Stimulated activated naive B cell treated with anti-CD40 and anti-IgM and Interleukin-4, amounts not matched to agents 10 μg/mL and 1 μg/mL and 100 μg/mL, for 72 hours (primary cell): ENCODE data around the gene HOXA2.

Experiments used
- ATAC-seq, 2 donors: fragments of 150-1000 bp; cut with Tn5 transposase; replicated peaks; 2 replicates each; pipeline ENCODE4 v1.10.0; 2021; ENCODE audit warnings: moderate library complexity in 1 of 2
- DNase-seq: peaks from one replicate; pipeline ENCODE4 v3.0.0; 2021
- H3K27ac Mint-ChIP-seq: one replicate; pipeline ENCODE4 v1.8.0; 2022; ENCODE audit warnings: mild to moderate bottlenecking, mixed read lengths
- H3K27me3 Mint-ChIP-seq, 2 donors: one replicate each; pipeline ENCODE4 v1.8.0; 2022; ENCODE audit warnings: mixed read lengths in 2 of 2
- H3K36me3 Mint-ChIP-seq, 2 donors: one replicate each; pipeline ENCODE4 v1.8.0; 2022; ENCODE audit warnings: mixed read lengths in 2 of 2, mild to moderate bottlenecking in 1 of 2
- H3K4me1 Mint-ChIP-seq, 2 donors: one replicate each; pipeline ENCODE4 v1.8.0; 2022; ENCODE audit warnings: mixed read lengths in 2 of 2, mild to moderate bottlenecking in 1 of 2
- H3K4me3 Mint-ChIP-seq, 2 donors: one replicate each; pipeline ENCODE4 v1.8.0; 2022; ENCODE audit warnings: mild to moderate bottlenecking in 2 of 2, mixed read lengths in 2 of 2, moderate library complexity in 1 of 2
- H3K9me3 Mint-ChIP-seq, 2 donors: one replicate each; pipeline ENCODE4 v1.8.0; 2022; ENCODE audit warnings: mixed read lengths in 2 of 2, mild to moderate bottlenecking in 1 of 2

HOXA2 gene

DNA sequence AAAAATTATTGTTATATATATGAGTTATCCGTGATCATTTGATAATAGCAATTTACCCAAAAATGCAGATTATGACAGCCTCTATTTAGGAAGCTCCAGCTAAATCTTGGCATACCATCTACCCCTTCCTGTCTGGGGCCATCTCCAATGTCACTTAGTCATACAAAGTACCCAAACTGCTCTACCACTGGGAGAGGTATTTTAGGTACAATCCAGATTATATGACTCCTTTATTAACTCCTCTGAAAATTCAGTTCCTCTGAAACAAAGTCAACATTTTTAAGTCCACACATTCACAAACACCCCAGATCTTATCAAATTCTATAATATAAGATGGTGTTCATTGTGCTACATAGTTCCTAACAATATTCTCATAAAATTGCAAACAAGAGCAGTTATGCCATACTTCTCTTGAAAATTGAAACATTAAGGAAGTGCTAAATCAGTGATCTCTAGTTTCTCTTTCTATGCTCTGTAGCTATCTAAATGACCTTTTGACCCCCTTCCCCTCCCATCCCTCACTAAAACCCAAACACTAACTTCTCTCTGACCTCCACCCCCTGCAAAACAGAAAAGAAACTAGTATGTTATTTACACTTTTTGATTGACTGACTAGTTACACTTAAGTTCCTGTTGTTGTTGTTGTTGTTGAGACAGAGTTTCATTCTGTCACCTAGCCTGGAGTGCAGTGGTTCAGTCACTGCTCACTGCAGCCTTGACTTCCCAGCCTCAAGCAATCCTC is 23.1 kb downstream of the HOXA2 start:
- Mint-ChIP-seq H3K9me3 (no peaks in the 10 kb centered on the region), H3K27me3 (peaks cover 4 to 5% of the 10 kb centered on the region in 2 donors), H3K36me3 (no peaks in the 10 kb centered on the region), H3K27ac (no peak overlapping the region), H3K4me1 (peaks cover 7 to 15% of the 10 kb centered on the region in 2 donors), H3K4me3 (no peak overlapping the region)
- DNase-seq (no peak), ATAC-seq (peak in 1 of 2 donors; percentile 41)

DNA sequence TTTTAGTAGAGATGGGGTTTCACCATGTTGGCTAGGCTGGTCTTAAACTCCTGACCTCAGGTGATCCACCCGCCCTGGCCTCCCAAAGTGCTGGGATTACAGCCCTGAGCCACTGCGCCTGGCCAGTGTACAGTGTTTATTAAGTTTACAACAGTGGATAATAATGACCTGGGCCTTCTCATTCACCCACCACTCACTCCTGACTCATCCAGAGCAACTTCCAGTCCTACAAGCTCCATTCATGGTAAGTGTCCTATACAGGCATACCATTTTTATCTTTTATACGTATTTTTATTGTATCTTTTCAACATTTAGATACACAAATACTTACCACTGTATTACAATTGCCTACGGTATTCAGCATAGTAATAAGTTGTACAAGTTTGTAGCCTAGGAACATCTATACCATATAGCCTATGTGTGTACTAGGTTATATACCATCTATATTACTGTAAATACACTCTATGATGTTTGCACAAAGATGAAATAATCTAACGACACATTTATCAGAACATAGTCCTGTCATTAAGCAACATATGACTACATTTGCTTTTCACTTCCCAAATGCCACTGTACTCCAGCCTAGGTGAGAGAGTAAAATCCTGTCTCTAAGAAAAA is 23.8 kb downstream of the HOXA2 start:
- Mint-ChIP-seq H3K4me3 (no peak overlapping the region), H3K27me3 (peaks cover 4 to 5% of the 10 kb centered on the region in 2 donors), H3K4me1 (peaks cover 7 to 14% of the 10 kb centered on the region in 2 donors), H3K9me3 (no peaks in the 10 kb centered on the region), H3K27ac (no peak overlapping the region), H3K36me3 (no peaks in the 10 kb centered on the region)
- ATAC-seq (no peak), DNase-seq (no peak)

DNA sequence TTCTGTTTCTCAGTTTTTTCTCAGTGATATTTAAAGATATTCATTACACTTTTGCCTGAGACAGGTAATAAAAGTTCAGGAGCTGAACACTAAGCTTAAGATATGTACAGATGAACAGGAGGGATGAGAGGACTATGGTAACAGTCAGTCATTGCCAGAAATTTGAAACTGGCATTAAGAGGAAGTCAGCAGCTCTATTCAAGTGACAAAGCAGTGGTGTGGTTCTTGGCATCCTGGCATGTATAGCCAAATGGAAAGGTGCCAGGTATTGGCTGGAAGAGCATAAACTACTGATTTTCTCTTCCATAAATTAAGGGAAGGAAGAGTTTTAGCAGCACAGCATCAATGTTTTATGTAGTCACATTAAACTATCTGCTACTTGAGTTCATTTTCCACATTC is 29.4 kb downstream of the HOXA2 start:
- Mint-ChIP-seq H3K27ac (no peak overlapping the region), H3K9me3 (no peaks in the 10 kb centered on the region), H3K4me1 (no peaks in the 10 kb centered on the region), H3K4me3 (no peak overlapping the region), H3K36me3 (no peaks in the 10 kb centered on the region), H3K27me3 (peaks cover 5% of the 10 kb centered on the region in 2 donors)
- no peak for ATAC-seq
- no peak for DNase-seq

- Mint-ChIP-seq H3K4me1 (peaks cover 0 to 2% of the 10 kb centered on the region in 2 donors), H3K27me3 (peaks cover 10 to 12% of the 10 kb centered on the region in 2 donors), H3K27ac (no peak overlapping the region), H3K36me3 (no peaks in the 10 kb centered on the region), H3K9me3 (no peaks in the 10 kb centered on the region), H3K4me3 (no peak overlapping the region)
- DNase-seq (no peak), ATAC-seq (no peak)
Observed at GRCh38 chr7:27071622-27072390, 30.7 kb downstream of the HOXA2 start.

- peaks cover 10 to 15% of the 10 kb centered on the region in 2 donors for H3K27me3 Mint-ChIP-seq
- no peaks in the 10 kb centered on the region for H3K9me3 Mint-ChIP-seq
- no peaks in the 10 kb centered on the region for H3K36me3 Mint-ChIP-seq
- no peak overlapping the region for H3K4me3 Mint-ChIP-seq
- no peak overlapping the region for H3K27ac Mint-ChIP-seq
- ATAC-seq (no peak), DNase-seq (no peak)
- peaks cover 0 to 2% of the 10 kb centered on the region in 2 donors for H3K4me1 Mint-ChIP-seq
Observed at GRCh38 chr7:27068259-27068658, 34.2 kb downstream of the HOXA2 start.

DNA sequence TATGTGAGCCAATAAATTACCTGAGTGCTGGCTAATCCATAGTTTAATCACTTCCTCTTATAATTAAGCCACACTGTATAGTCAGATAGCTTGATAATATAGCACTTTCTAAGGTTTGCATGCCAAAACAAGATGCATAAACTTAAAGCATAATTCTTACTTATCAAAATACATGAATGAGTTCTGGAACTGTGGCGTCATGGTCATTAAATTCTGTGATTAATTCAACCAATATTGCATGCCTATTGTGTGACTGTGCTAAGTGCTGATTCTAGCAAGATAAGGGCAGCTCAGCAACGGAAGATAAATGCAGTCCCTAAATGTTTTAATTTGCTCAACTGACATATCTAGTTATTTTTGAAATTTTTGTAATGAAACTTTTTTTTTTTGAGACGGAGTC is 36.3 kb downstream of the HOXA2 start:
- Mint-ChIP-seq H3K27me3 (peaks cover 10 to 15% of the 10 kb centered on the region in 2 donors), H3K4me3 (no peak overlapping the region), H3K36me3 (no peaks in the 10 kb centered on the region), H3K4me1 (peaks cover 0 to 2% of the 10 kb centered on the region in 2 donors), H3K27ac (no peak overlapping the region), H3K9me3 (no peaks in the 10 kb centered on the region)
- ATAC-seq (no peak), DNase-seq (no peak)

DNA sequence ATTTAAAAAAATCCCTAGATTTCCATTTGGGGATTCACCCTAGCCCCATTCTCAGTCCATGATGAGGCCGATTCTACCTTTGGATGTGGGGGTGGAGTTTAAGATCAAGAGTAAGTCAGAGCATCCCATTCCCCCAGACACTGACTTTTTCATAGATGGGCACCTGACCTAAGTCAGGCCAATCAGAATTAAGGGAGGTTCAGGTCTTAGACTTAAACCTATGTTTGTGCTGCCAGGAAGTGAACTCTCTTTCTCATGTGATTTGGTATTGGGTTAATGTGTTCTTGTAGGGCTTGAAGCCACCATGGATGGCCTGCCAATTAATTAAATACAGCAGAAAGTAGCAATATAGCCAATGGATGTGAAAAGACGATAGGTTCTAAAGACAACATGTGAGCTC is 36.8 kb downstream of the HOXA2 start:
- ATAC-seq (no peak), DNase-seq (no peak)
- H3K9me3 Mint-ChIP-seq, result no peaks in the 10 kb centered on the region
- H3K36me3 Mint-ChIP-seq, result no peaks in the 10 kb centered on the region
- peaks cover 0 to 2% of the 10 kb centered on the region in 2 donors for H3K4me1 Mint-ChIP-seq
- no peak overlapping the region for H3K4me3 Mint-ChIP-seq
- H3K27ac Mint-ChIP-seq, result no peak overlapping the region
- peaks cover 14 to 15% of the 10 kb centered on the region in 2 donors for H3K27me3 Mint-ChIP-seq

GRCh38 chr7:27064661-27065060 is 37.8 kb downstream of the HOXA2 start:
- no peaks in the 10 kb centered on the region for H3K36me3 Mint-ChIP-seq
- no peaks in the 10 kb centered on the region for H3K9me3 Mint-ChIP-seq
- ATAC-seq (no peak), DNase-seq (no peak)
- peaks cover 18 to 22% of the 10 kb centered on the region in 2 donors for H3K27me3 Mint-ChIP-seq
- H3K4me3 Mint-ChIP-seq, result no peak overlapping the region
- H3K4me1 Mint-ChIP-seq, result peaks cover 0 to 2% of the 10 kb centered on the region in 2 donors
- no peak overlapping the region for H3K27ac Mint-ChIP-seq

DNA sequence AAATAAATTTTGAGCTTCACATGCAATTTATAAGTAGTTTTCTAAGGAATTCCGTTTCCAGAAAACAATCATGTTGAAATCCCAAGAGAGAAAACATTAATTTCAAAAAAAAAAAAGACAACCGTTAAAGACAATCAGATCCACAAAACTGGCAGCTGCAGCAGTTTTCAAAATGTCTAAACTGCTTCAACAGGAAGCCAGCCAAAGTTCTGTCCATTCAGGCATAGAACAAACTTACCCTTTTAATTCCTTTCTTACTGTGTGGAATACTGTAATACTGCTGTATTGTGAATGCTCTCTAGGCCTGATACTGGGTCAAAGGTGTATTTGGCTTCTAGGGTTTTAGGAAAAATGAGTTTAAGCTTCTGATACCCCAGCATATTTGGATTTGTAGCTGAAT is 38.3 kb downstream of the HOXA2 start:
- Mint-ChIP-seq H3K9me3 (no peaks in the 10 kb centered on the region), H3K27me3 (peaks cover 18 to 22% of the 10 kb centered on the region in 2 donors), H3K36me3 (no peaks in the 10 kb centered on the region), H3K27ac (no peak overlapping the region), H3K4me3 (no peak overlapping the region), H3K4me1 (peaks cover 0 to 2% of the 10 kb centered on the region in 2 donors)
- no peak for ATAC-seq
- DNase-seq, result no peak

DNA sequence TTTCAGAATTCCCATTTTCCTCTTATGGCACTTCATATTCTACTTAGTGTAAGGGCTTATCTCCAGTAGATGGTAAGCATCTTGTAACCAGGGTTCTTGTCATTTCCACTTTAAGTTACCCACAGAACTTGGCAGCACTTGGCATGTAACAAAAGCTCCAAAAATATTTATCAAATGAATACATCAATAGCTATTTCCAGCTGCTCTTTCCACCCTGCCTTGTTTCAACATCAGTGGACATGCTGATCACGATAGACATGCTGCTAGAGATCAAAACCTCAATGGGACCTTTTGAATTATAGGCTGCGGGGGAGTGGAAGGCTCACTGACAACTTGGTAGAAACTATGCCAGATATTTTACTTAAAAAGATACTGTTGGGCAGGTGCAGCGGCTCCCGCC is 39.5 kb downstream of the HOXA2 start:
- H3K9me3 Mint-ChIP-seq, result no peaks in the 10 kb centered on the region
- no peak for ATAC-seq
- no peak overlapping the region for H3K4me3 Mint-ChIP-seq
- H3K27me3 Mint-ChIP-seq, result peaks cover 17 to 18% of the 10 kb centered on the region in 2 donors
- H3K4me1 Mint-ChIP-seq, result peaks cover 0 to 2% of the 10 kb centered on the region in 2 donors
- no peak for DNase-seq
- H3K36me3 Mint-ChIP-seq, result no peaks in the 10 kb centered on the region
- no peak overlapping the region for H3K27ac Mint-ChIP-seq

GRCh38 chr7:27053153-27053552 is 49.3 kb downstream of the HOXA2 start:
- no peaks in the 10 kb centered on the region for H3K36me3 Mint-ChIP-seq
- H3K27ac Mint-ChIP-seq, result no peak overlapping the region
- no peak for DNase-seq
- H3K4me1 Mint-ChIP-seq, result no peaks in the 10 kb centered on the region
- peaks cover 0 to under 1% of the 10 kb centered on the region in 2 donors for H3K27me3 Mint-ChIP-seq
- H3K9me3 Mint-ChIP-seq, result no peaks in the 10 kb centered on the region
- H3K4me3 Mint-ChIP-seq, result no peak overlapping the region
- ATAC-seq, result no peak

DNA sequence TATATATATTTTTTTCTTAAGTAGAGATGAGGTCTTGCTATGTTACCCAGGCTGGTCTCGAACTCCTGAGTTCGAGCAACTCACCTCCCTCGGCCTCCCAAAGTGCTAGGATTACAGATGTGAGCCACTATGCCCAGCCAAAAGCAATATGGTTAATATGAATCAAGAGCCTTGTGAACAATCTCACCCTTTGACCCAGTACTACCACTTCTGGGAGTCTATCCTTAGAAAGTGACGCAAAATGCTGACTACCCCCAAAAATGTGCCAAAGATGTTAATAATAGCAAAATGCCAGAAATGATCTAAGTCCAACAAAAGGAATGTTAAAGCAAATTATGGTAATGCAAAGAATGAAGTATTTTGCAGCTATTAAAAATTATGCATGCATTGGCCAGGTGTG is 51.0 kb downstream of the HOXA2 start:
- DNase-seq (no peak), ATAC-seq (no peak)
- no peaks in the 10 kb centered on the region for H3K36me3 Mint-ChIP-seq
- no peak overlapping the region for H3K4me3 Mint-ChIP-seq
- no peaks in the 10 kb centered on the region for H3K27me3 Mint-ChIP-seq
- no peaks in the 10 kb centered on the region for H3K4me1 Mint-ChIP-seq
- no peaks in the 10 kb centered on the region for H3K9me3 Mint-ChIP-seq
- no peak overlapping the region for H3K27ac Mint-ChIP-seq
